DND-41 (cell line): Measurements from ENCODE around the gene CDYL2.

Experiments
- ATAC-seq: fragments of 200-7000 bp; cut with Tn5 transposase; 3 replicates; pipeline ENCODE4 v1.9.1; 2021; ENCODE audit warnings: low read depth; ENCODE audit not compliant: insufficient read depth
- DNase-seq: peaks from one replicate; pipeline ENCODE4 v3.0.0-alpha.2; 2020
- H2AFZ ChIP-seq: 2 replicates; pipeline ENCODE4 v1.6.0; 2012; ENCODE audit warnings: low read depth, low read length
- H3K27ac ChIP-seq: 2 replicates; pipeline ENCODE4 v1.5.1; 2012; ENCODE audit warnings: low read length, inconsistent platforms
- H3K27me3 ChIP-seq: fragments of 200-600 bp; sonication (generic); 2 replicates; pipeline ENCODE4 v1.6.0; 2012; ENCODE audit warnings: low read length, mild to moderate bottlenecking, inconsistent platforms; ENCODE audit not compliant: insufficient read depth, poor library complexity
- H3K36me3 ChIP-seq: 2 replicates; pipeline ENCODE4 v1.5.1; 2012; ENCODE audit warnings: low read length, inconsistent platforms; ENCODE audit not compliant: insufficient read depth
- H3K4me1 ChIP-seq: 2 replicates; pipeline ENCODE4 v1.5.1; 2012; ENCODE audit warnings: mild to moderate bottlenecking, low read length; ENCODE audit not compliant: insufficient read depth
- H3K4me2 ChIP-seq: 2 replicates; pipeline ENCODE4 v1.6.0; 2012; ENCODE audit warnings: mild to moderate bottlenecking, moderate library complexity, low read length, inconsistent platforms; ENCODE audit not compliant: insufficient read depth
- H3K4me3 ChIP-seq, 2 experiments: fragments of 200-600 bp in 1 of 2; shearing (Covaris generic) in 1 of 2; 2 replicates each; pipeline ENCODE4 v1.5.1; 2012 to 2016; ENCODE audit warnings: inconsistent platforms in 2 of 2, low read length in 2 of 2, mild to moderate bottlenecking in 2 of 2, low read depth in 1 of 2, moderate library complexity in 1 of 2
- H3K79me2 ChIP-seq: 2 replicates; pipeline ENCODE4 v1.6.0; 2012; ENCODE audit warnings: low read length, inconsistent platforms; ENCODE audit not compliant: insufficient read depth
- H3K9ac ChIP-seq: 2 replicates; pipeline ENCODE4 v1.6.0; 2012; ENCODE audit warnings: low read depth, mild to moderate bottlenecking, inconsistent platforms, low read length, moderate library complexity
- H3K9me3 ChIP-seq: 2 replicates; pipeline ENCODE4 v1.5.1; 2012; ENCODE audit warnings: low read length, moderate library complexity, mild to moderate bottlenecking, inconsistent platforms; ENCODE audit not compliant: insufficient read depth, severe bottlenecking
- H4K20me1 ChIP-seq: 2 replicates; pipeline ENCODE4 v1.6.0; 2012; ENCODE audit warnings: low read length; ENCODE audit not compliant: insufficient read depth
- CTCF ChIP-seq: IDR thresholded peaks from 2 replicates; pipeline ENCODE4 v1.5.1; 2012; ENCODE audit warnings: borderline replicate concordance, low read length, moderate library complexity, mild to moderate bottlenecking; ENCODE audit not compliant: poor library complexity, severe bottlenecking; ENCODE audit errors: extremely low read depth
- EZH2 ChIP-seq: IDR thresholded peaks from 3 replicates; pipeline ENCODE4 v1.6.1; 2012; ENCODE audit warnings: borderline replicate concordance, low read depth, mild to moderate bottlenecking, moderate library complexity, low read length, inconsistent platforms; ENCODE audit not compliant: severe bottlenecking

CDYL2 gene

GRCh38 chr16:80703131-80704071, 101.0 kb downstream of the CDYL2 start:
- DNase-seq (no peak), ATAC-seq (no peak)
- Histone ChIP-seq H4K20me1 (no peaks in the 10 kb centered on the region), H3K4me1 (no peaks in the 10 kb centered on the region), H3K79me2 (no peaks in the 10 kb centered on the region), H3K4me3 (no peak overlapping the region), H3K27me3 (no peaks in the 10 kb centered on the region), H3K9me3 (no peaks in the 10 kb centered on the region), H3K36me3 (no peaks in the 10 kb centered on the region), H3K27ac (no peak overlapping the region), H2AFZ (no peak overlapping the region), H3K4me2 (no peak overlapping the region), H3K9ac (no peak overlapping the region)
- no peak for TF ChIP-seq CTCF
- TF ChIP-seq EZH2 = no peak

GRCh38 chr16:80702696-80703095, 101.7 kb downstream of the CDYL2 start:
- H3K4me3 ChIP-seq = no peak overlapping the region
- no peak overlapping the region for H3K27ac ChIP-seq
- DNase-seq = no peak
- no peaks in the 10 kb centered on the region for H3K36me3 ChIP-seq
- no peak overlapping the region for H2AFZ ChIP-seq
- no peaks in the 10 kb centered on the region for H3K79me2 ChIP-seq
- no peak overlapping the region for H3K9ac ChIP-seq
- no peaks in the 10 kb centered on the region for H3K4me1 ChIP-seq
- H3K27me3 ChIP-seq = no peaks in the 10 kb centered on the region
- no peak overlapping the region for H3K4me2 ChIP-seq
- TF ChIP-seq EZH2 (no peak), CTCF (no peak)
- ATAC-seq = no peak
- no peaks in the 10 kb centered on the region for H3K9me3 ChIP-seq
- no peaks in the 10 kb centered on the region for H4K20me1 ChIP-seq

DNA sequence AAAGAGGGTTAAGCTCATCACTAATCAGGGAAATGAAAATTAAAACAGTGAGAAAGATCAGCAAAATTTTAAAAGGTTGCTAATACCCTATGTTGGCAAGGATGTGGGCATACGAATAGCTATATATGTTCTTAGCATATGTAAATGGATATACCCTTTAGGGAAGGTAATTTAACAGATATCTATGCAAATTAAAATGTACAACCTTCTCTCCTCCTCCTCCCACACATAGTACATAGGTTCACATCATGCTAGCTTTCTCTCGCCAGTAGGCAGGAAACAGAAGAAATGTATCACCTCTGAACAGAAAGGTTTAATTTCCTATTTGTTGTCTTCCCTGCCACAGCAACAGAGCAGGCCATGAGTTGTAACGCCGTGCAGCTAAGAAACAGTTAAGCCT, 103.8 kb downstream of the CDYL2 start:
- Histone ChIP-seq H3K9ac (no peak overlapping the region), H4K20me1 (no peaks in the 10 kb centered on the region), H2AFZ (no peak overlapping the region), H3K36me3 (no peaks in the 10 kb centered on the region), H3K9me3 (no peaks in the 10 kb centered on the region), H3K27me3 (no peaks in the 10 kb centered on the region), H3K79me2 (no peaks in the 10 kb centered on the region), H3K27ac (no peak overlapping the region), H3K4me2 (no peak overlapping the region), H3K4me1 (no peaks in the 10 kb centered on the region), H3K4me3 (no peak overlapping the region)
- DNase-seq (no peak), ATAC-seq (no peak)
- no peak for TF ChIP-seq CTCF
- no peak for TF ChIP-seq EZH2
